ENCODE data around the gene PISD. TPM values are rescaled to one million over a fixed set of nuclear protein-coding genes. Genes with fewer than 3 reads are reported as not detected.

Gene PISD
- total RNA-seq, 1 experiment from 2014 or later: 46.4 TPM

- Histone ChIP-seq H3K4me1 (replicated peaks; ENCODE audit: insufficient read depth) (peaks cover 51% of the 10 kb centered on the region), H3K4me2 (no peak overlapping the region), H4K20me1 (ENCODE audit: insufficient read depth) (peaks cover 23% of the 10 kb centered on the region), H2AFZ (no peak overlapping the region), H3K9me2 (ENCODE audit: insufficient read depth) (no peaks in the 10 kb centered on the region), H3K4me3 (no peak overlapping the region), H3K27me3 (ENCODE audit: insufficient read depth, low read depth) (no peaks in the 10 kb centered on the region), H3K9me3 (ENCODE audit: insufficient read depth, low read depth) (no peaks in the 10 kb centered on the region), H3F3A (ENCODE audit: insufficient read depth, low read depth) (peaks cover 25% of the 10 kb centered on the region), H3K36me3 (ENCODE audit: low read depth) (0 out of 2 replicates have a peak, but pooled peaks cover 4% of the 10 kb centered on the region), H3K79me2 (ENCODE audit: low read depth) (peaks cover 95% of the 10 kb centered on the region), H3K27ac (0 out of 2 replicates have a peak overlapping the region, but pooled peaks have one; percentile 30)
- DNase-seq: no peak
- BruUV-seq (replicated peaks): no TSS peak
- ChIA-PET CTCF (no interaction called here), POLR2A (ENCODE audit: unreplicated experiment) (no interaction called here)
- intact Hi-C loops (cut with micrococcal nuclease; ENCODE audit: unreplicated experiment): no loop called here
- TF ChIP-seq EZH2 (IDR thresholded peaks at IDR 0.05; ENCODE audit: low read depth): no peak
- TF ChIP-seq, protein P1, sequence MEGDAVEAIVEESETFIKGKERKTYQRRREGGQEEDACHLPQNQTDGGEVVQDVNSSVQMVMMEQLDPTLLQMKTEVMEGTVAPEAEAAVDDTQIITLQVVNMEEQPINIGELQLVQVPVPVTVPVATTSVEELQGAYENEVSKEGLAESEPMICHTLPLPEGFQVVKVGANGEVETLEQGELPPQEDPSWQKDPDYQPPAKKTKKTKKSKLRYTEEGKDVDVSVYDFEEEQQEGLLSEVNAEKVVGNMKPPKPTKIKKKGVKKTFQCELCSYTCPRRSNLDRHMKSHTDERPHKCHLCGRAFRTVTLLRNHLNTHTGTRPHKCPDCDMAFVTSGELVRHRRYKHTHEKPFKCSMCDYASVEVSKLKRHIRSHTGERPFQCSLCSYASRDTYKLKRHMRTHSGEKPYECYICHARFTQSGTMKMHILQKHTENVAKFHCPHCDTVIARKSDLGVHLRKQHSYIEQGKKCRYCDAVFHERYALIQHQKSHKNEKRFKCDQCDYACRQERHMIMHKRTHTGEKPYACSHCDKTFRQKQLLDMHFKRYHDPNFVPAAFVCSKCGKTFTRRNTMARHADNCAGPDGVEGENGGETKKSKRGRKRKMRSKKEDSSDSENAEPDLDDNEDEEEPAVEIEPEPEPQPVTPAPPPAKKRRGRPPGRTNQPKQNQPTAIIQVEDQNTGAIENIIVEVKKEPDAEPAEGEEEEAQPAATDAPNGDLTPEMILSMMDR (conservative IDR thresholded peaks at IDR 0.05): no peak
These were observed 7.6 kb downstream of the PISD start for GRCh38 chr22:31654408-31654807.

GRCh38 chr22:31653944-31654343 lies 8.1 kb downstream of the PISD start:
- TF ChIP-seq, protein P1 (conservative IDR thresholded peaks at IDR 0.05): no peak
- no peak for TF ChIP-seq EZH2 (IDR thresholded peaks at IDR 0.05; ENCODE audit: low read depth)
- Histone ChIP-seq H3K9me2 (ENCODE audit: insufficient read depth) (no peaks in the 10 kb centered on the region), H3K79me2 (ENCODE audit: low read depth) (peaks cover 95% of the 10 kb centered on the region), H2AFZ (no peak overlapping the region), H3K27ac (peak overlapping the region; percentile 30), H3K4me1 (replicated peaks; ENCODE audit: insufficient read depth) (peaks cover 48% of the 10 kb centered on the region), H3K9me3 (ENCODE audit: insufficient read depth, low read depth) (no peaks in the 10 kb centered on the region), H3F3A (ENCODE audit: insufficient read depth, low read depth) (peaks cover 25% of the 10 kb centered on the region), H3K4me2 (no peak overlapping the region), H4K20me1 (ENCODE audit: insufficient read depth) (peaks cover 23% of the 10 kb centered on the region), H3K36me3 (ENCODE audit: low read depth) (peaks cover 9% of the 10 kb centered on the region; the same call in 1 of the 2 replicates), H3K27me3 (ENCODE audit: insufficient read depth, low read depth) (no peaks in the 10 kb centered on the region), H3K4me3 (no peak overlapping the region)
- POLR2A ChIA-PET (ENCODE audit: unreplicated experiment): no interaction called here
- no TSS peak for BruUV-seq (replicated peaks)
- CTCF ChIA-PET: no interaction called here
- intact Hi-C loops (cut with micrococcal nuclease; ENCODE audit: unreplicated experiment): no loop called here
- no peak for DNase-seq

DNA sequence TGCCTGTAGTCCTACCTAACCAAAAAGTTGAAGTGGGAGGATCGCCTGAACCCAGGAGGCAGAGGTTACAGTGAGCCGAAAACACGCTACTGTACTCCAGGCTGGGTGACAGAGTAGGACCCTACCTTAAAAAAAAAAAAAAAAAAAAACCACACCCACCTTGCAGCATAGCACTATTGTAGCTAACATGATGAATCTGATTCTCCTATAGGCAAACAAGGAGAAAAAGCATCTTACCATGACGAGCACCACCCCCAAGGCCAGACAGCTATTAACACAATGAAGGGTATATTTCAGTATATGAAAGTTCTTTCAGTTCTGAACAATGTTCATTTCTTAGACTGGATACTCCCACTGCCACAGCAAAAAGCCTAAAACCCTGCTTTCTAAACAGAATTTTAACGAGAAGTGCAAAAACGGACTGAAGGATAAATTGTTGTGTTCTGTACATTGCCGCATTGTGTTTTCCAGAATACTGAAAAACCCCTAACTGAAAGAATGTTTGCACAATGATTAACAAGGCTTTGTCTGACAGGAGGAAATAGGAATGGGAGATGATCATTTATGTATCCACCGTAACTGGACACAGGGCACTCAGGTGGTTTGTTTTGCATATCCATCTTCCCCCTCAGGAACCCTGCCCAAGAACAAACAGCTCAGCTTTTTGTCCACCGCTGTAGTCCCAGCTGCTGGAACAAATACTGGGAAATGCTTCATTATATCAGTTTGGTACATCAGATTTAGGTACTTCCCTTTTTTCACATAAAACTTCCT lies 8.9 kb downstream of the PISD start:
- POLR2A ChIA-PET (ENCODE audit: unreplicated experiment): interaction anchor here (0.7 kb wide), 1 partner anchor 9 kb away, joined by 3 read pairs; the partner anchor contains the start of gene PISD
- Histone ChIP-seq H3K4me1 (replicated peaks; ENCODE audit: insufficient read depth) (peaks cover 50% of the 10 kb centered on the region), H3K36me3 (ENCODE audit: low read depth) (peaks cover 13% of the 10 kb centered on the region), H3K9me2 (ENCODE audit: insufficient read depth) (no peaks in the 10 kb centered on the region), H3K9me3 (ENCODE audit: insufficient read depth, low read depth) (no peaks in the 10 kb centered on the region), H4K20me1 (ENCODE audit: insufficient read depth) (peaks cover 18% of the 10 kb centered on the region), H3F3A (ENCODE audit: insufficient read depth, low read depth) (peaks cover 29% of the 10 kb centered on the region), H3K27me3 (ENCODE audit: insufficient read depth, low read depth) (no peaks in the 10 kb centered on the region), H2AFZ (no peak overlapping the region), H3K79me2 (ENCODE audit: low read depth) (peaks cover 93% of the 10 kb centered on the region), H3K27ac (peak overlapping the region; percentile 74), H3K4me2 (no peak overlapping the region), H3K4me3 (no peak overlapping the region)
- TF ChIP-seq EZH2 (IDR thresholded peaks at IDR 0.05; ENCODE audit: low read depth): no peak
- TF ChIP-seq, protein P1 (conservative IDR thresholded peaks at IDR 0.05): no peak
- CTCF ChIA-PET: no interaction called here
- BruUV-seq (replicated peaks): no TSS peak
- no peak for DNase-seq
- intact Hi-C loops (cut with micrococcal nuclease; ENCODE audit: unreplicated experiment): no loop called here

Data from PC-9 (cell line).